ENCODE measurements around the gene CFHR5.
"Not testable (repeated sequence)": the region's sequence is repeated elsewhere in the genome, so short reads cannot be mapped to it uniquely, and the experiment has no call there.

CFHR5 gene

DNA sequence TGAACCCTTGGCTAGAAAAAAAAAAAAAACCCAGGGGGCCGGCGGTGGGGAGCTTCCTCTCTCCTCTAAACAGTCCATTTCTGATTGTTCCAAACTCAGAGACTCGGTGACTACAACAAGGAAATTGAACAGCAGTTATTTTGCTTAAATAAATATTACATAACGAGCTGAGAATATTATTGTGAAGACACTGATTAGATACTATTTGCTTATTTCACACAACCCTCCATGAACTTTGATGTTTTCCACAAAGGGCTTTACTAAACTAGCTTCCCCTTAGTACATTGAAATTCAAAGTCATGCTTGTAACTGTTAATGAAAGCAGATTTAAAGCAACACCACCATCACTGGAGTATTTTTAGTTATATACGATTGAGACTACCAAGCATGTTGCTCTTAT, at the start of gene CFHR5:
Gene CFHR5, plus strand, starts transcription at position 279 of the 400 bp plus-strand sequence. Its CDS starts 109 bp downstream, at position 388.
- Histone ChIP-seq H3K4me3 (no peak within 1 kb of the TSS), H3K9ac (ENCODE audit: insufficient read length) (no peak within 1 kb of the TSS), H3K36me3 (ENCODE audit: insufficient read depth, low read length) (no peaks in the 10 kb centered on the region), H3K27ac (no peak within 1 kb of the TSS), H3K9me3 (ENCODE audit: low read depth, low read length) (no peaks in the 10 kb centered on the region)
- TF ChIP-seq POLR2AphosphoS5 (IDR thresholded peaks at IDR 0.05; ENCODE audit: borderline replicate concordance, low read depth, low read length), result no peak
- TF ChIP-seq FOXP2 (optimal IDR thresholded peaks at IDR 0.05; ENCODE audit: control extremely low read depth, extremely low read length, insufficient read depth), result no peak
- no peak for DNase-seq (ENCODE audit: low read depth, low spot score)

- not testable (repeated sequence) for H3K27ac ChIP-seq; H3K9me3 ChIP-seq (ENCODE audit: low read depth, low read length); H3K9ac ChIP-seq (ENCODE audit: insufficient read length); DNase-seq (ENCODE audit: low read depth, low spot score); H3K36me3 ChIP-seq (ENCODE audit: insufficient read depth, low read length); H3K4me3 ChIP-seq
These were observed 44.5 kb upstream of the CFHR5 start for GRCh38 chr1:196932853-196933252.

- TF ChIP-seq EZH2 (IDR thresholded peaks at IDR 0.05) (no peak), POLR2AphosphoS5 (IDR thresholded peaks at IDR 0.05; ENCODE audit: borderline replicate concordance, low read depth, low read length) (no peak), FOXP2 (optimal IDR thresholded peaks at IDR 0.05; ENCODE audit: control extremely low read depth, extremely low read length, insufficient read depth) (no peak)
- DNase-seq (ENCODE audit: low read depth, low spot score), result no peak
- Histone ChIP-seq H3K36me3 (ENCODE audit: insufficient read depth, low read length) (no peaks in the 10 kb centered on the region), H3K9ac (ENCODE audit: insufficient read length) (no peak overlapping the region), H3K4me3 (no peak overlapping the region), H3K27ac (no peak overlapping the region), H3K9me3 (ENCODE audit: low read depth, low read length) (no peaks in the 10 kb centered on the region)
These were observed 43.7 kb upstream of the CFHR5 start for GRCh38 chr1:196933531-196934189.

DNA sequence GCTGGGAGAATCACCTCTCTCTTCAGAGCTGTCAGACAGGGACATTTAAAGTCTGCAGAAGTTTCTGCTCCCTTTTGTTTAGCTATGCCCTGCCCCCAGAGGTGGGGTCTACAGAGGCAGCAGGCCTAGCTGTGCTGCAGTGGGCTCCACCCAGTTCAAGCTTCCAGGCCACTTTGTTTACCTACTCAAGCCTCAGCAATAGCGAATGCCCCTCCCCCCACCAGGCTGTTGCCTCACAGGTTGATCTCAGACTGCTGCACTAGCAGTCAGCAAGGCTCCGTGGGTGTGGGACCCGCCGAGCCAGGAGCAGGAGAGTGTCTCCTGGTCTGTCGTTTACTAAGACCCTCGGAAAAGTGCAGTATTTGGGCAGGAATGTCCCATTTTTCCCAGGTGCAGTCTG, 35.9 kb upstream of the CFHR5 start:
- H3K27ac ChIP-seq; H3K9ac ChIP-seq (ENCODE audit: insufficient read length); H3K36me3 ChIP-seq (ENCODE audit: insufficient read depth, low read length); DNase-seq (ENCODE audit: low read depth, low spot score); H3K9me3 ChIP-seq (ENCODE audit: low read depth, low read length); H3K4me3 ChIP-seq: not testable (repeated sequence)

DNA sequence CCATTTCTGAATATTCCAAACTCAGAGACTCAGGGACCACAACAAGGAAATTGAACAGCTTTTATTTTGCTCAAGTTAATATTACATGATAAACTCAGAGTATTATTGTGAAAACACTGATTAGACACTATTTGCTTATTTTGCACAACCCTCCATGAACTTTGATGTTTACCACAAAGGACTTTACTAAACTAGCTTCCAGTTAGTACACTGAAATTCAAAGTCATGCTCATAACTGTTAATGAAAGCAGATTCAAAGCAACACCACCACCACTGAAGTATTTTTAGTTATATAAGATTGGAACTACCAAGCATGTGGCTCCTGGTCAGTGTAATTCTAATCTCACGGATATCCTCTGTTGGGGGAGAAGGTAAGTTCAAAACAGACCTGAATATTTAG, 33.8 kb upstream of the CFHR5 start, which contains the start of gene CFHR2:
Gene CFHR2, plus strand, starts transcription at position 171 of the 400 bp plus-strand sequence. Its CDS starts 143 bp downstream, at position 314.
- not testable (repeated sequence) for H3K4me3 ChIP-seq; H3K9ac ChIP-seq (ENCODE audit: insufficient read length); DNase-seq (ENCODE audit: low read depth, low spot score); H3K36me3 ChIP-seq (ENCODE audit: insufficient read depth, low read length); H3K9me3 ChIP-seq (ENCODE audit: low read depth, low read length); H3K27ac ChIP-seq

- H3K27ac ChIP-seq, result no peak overlapping the region
- no peak for DNase-seq (ENCODE audit: low read depth, low spot score)
- no peak for TF ChIP-seq FOXP2 (optimal IDR thresholded peaks at IDR 0.05; ENCODE audit: control extremely low read depth, extremely low read length, insufficient read depth)
- TF ChIP-seq POLR2AphosphoS5 (IDR thresholded peaks at IDR 0.05; ENCODE audit: borderline replicate concordance, low read depth, low read length), result no peak
These were observed 25.5 kb upstream of the CFHR5 start for GRCh38 chr1:196951711-196952394.

GRCh38 chr1:196954778-196955177, 22.6 kb upstream of the CFHR5 start:
- Histone ChIP-seq H3K4me3 (no peak overlapping the region), H3K27ac (no peak overlapping the region), H3K36me3 (ENCODE audit: insufficient read depth, low read length) (no peaks in the 10 kb centered on the region), H3K9ac (ENCODE audit: insufficient read length) (no peak overlapping the region), H3K9me3 (ENCODE audit: low read depth, low read length) (no peaks in the 10 kb centered on the region)
- TF ChIP-seq FOXP2 (optimal IDR thresholded peaks at IDR 0.05; ENCODE audit: control extremely low read depth, extremely low read length, insufficient read depth) (no peak), POLR2AphosphoS5 (IDR thresholded peaks at IDR 0.05; ENCODE audit: borderline replicate concordance, low read depth, low read length) (no peak), EZH2 (IDR thresholded peaks at IDR 0.05) (no peak)
- no peak for DNase-seq (ENCODE audit: low read depth, low spot score)

More at GRCh38 chr1:196951711-196952394, 25.5 kb upstream of the CFHR5 start:
- H3K9me3 ChIP-seq (ENCODE audit: low read depth, low read length), result no peaks in the 10 kb centered on the region
- H3K36me3 ChIP-seq (ENCODE audit: insufficient read depth, low read length), result no peaks in the 10 kb centered on the region
- H3K9ac ChIP-seq (ENCODE audit: insufficient read length), result no peak overlapping the region
- no peak overlapping the region for H3K4me3 ChIP-seq

- H3K9me3 ChIP-seq (ENCODE audit: low read depth, low read length), result no peaks in the 10 kb centered on the region
- no peak overlapping the region for H3K9ac ChIP-seq (ENCODE audit: insufficient read length)
- H3K4me3 ChIP-seq, result no peak overlapping the region
- DNase-seq (ENCODE audit: low read depth, low spot score), result no peak
- no peak for TF ChIP-seq EZH2 (IDR thresholded peaks at IDR 0.05)
- TF ChIP-seq POLR2AphosphoS5 (IDR thresholded peaks at IDR 0.05; ENCODE audit: borderline replicate concordance, low read depth, low read length), result no peak
- no peaks in the 10 kb centered on the region for H3K36me3 ChIP-seq (ENCODE audit: insufficient read depth, low read length)
- no peak overlapping the region for H3K27ac ChIP-seq
These were observed 21.4 kb upstream of the CFHR5 start for GRCh38 chr1:196955926-196956325.

- no peak overlapping the region for H3K4me3 ChIP-seq
- H3K9ac ChIP-seq (ENCODE audit: insufficient read length), result no peak overlapping the region
- H3K36me3 ChIP-seq (ENCODE audit: insufficient read depth, low read length), result no peaks in the 10 kb centered on the region
- no peak overlapping the region for H3K27ac ChIP-seq
- no peaks in the 10 kb centered on the region for H3K9me3 ChIP-seq (ENCODE audit: low read depth, low read length)
- TF ChIP-seq FOXP2 (optimal IDR thresholded peaks at IDR 0.05; ENCODE audit: control extremely low read depth, extremely low read length, insufficient read depth) (no peak), EZH2 (IDR thresholded peaks at IDR 0.05) (no peak), POLR2AphosphoS5 (IDR thresholded peaks at IDR 0.05; ENCODE audit: borderline replicate concordance, low read depth, low read length) (no peak)
- no peak for DNase-seq (ENCODE audit: low read depth, low spot score)
These were observed 16.5 kb upstream of the CFHR5 start for GRCh38 chr1:196960854-196961253.
